Astrocyte of the cerebellum (primary cell): ENCODE data around the gene RHOT2.

Source experiments
- DNase-seq: peaks from one replicate; pipeline ENCODE4 v3.0.0-alpha.2; 2011; ENCODE audit warnings: low read depth
- H3K4me3 ChIP-seq: 2 replicates; pipeline ENCODE4 v1.5.1; 2011; ENCODE audit warnings: mild to moderate bottlenecking, low read depth, low read length, moderate library complexity
- CTCF ChIP-seq: IDR thresholded peaks from 2 replicates; pipeline ENCODE4 v1.5.1; 2012; ENCODE audit warnings: low read length, low read depth, moderate library complexity, mild to moderate bottlenecking; ENCODE audit errors: missing control alignments
- in situ Hi-C: cut with HindIII; loops from 2 replicates; pipeline ENCODE4 v1.10.0; 2017; ENCODE audit warnings: low sequenced_read_pairs

The RHOT2 gene

GRCh38 chr16:721765-722540, 54.0 kb downstream of the RHOT2 start:
- peak overlapping the region; percentile 66 for H3K4me3 ChIP-seq
- no peak for TF ChIP-seq CTCF
- in situ Hi-C loops = no loop called here
- no peak for DNase-seq

DNA sequence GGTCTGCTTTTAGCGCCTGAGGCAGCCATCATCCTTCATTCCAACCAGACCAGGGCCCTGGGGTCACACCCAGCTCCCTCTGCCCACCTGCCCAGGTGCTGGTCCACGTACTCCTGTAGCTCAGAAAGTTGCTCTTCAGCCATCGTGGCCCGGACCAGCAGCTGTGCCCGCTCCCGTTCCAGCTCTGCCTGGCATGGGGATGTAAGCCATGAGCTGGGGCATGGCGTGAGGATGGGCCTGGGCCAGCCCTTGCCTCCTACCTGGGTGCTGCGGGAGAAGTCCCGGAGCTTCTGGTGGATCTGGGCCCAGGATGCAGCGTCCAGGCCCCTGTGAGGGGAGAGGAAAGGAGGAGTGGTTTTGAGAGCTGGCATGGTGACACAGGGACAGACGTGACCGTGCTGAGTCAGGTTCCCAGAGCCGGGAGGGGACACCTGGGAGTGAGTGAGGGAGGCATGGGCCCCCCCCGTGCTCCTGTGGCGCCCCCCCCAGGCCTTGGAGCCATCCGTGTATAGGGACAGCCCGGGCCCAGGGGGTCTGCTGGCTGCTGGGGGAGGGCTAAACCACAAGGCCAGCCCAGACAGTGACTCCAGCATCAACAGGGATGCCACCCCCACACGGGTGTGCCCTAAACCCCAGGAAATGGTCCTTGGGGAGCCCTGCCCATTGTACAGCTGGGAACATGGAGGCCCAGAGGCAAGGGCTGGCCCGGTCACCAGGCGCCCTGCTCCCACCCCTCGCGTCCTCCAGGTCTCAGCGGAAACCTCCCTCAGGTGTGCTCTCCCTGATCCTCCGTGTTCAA, 55.1 kb downstream of the RHOT2 start:
- no peak for TF ChIP-seq CTCF
- in situ Hi-C loops = no loop called here
- H3K4me3 ChIP-seq = no peak overlapping the region
- DNase-seq = no peak

- H3K4me3 ChIP-seq = no peak overlapping the region
- in situ Hi-C loops = no loop called here
- no peak for TF ChIP-seq CTCF
- no peak for DNase-seq
Observed at GRCh38 chr16:723695-724094, 55.8 kb downstream of the RHOT2 start.
